Inflammatory macrophage treated with lipopolysaccharide for 1 hour (primary cell): ENCODE results near the gene GLP2R.
A peak's percentile ranks its signal among the peaks of the same experiment; 100 is the strongest.

Source experiments
- DNase-seq, 2 donors: peaks; one replicate each; pipeline ENCODE4 v3.0.0-alpha.2; 2020 to 2022

The GLP2R gene

GRCh38 chr17:9925457-9925856 lies 99.7 kb downstream of the GLP2R start:
- no peak for DNase-seq

DNA sequence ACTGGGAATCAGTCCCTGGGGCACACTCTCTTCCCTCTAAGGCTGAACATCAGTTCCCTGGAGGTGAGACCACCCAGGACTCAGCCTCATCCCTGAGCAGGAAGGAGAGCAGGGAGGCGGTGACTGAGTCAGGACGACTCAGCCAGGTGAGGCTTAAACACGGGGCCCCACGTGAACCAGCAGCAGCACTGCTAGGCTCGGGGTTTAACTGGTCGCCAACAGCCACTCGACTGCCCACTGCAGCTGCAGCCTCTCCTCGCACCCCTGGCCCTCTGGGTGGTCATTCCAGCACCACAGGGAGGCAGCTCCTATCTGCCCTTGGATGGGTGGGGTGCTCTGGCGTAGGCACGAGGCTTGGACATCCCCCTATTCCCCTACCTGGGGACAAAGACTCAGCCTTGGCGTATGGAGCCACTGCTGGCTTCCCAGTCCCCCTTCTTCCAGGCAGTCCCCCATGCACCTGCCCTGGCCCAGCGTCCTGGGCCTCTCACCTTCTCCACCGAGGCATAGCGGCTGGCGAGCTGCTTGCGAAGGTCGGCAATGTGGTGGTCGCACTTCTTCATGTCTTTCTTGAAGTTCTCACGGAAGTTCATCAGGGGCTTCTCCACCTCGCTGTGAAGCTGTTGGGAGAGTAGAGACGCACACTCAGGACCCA lies 100.6 kb downstream of the GLP2R start:
- DNase-seq, result no peak

DNA sequence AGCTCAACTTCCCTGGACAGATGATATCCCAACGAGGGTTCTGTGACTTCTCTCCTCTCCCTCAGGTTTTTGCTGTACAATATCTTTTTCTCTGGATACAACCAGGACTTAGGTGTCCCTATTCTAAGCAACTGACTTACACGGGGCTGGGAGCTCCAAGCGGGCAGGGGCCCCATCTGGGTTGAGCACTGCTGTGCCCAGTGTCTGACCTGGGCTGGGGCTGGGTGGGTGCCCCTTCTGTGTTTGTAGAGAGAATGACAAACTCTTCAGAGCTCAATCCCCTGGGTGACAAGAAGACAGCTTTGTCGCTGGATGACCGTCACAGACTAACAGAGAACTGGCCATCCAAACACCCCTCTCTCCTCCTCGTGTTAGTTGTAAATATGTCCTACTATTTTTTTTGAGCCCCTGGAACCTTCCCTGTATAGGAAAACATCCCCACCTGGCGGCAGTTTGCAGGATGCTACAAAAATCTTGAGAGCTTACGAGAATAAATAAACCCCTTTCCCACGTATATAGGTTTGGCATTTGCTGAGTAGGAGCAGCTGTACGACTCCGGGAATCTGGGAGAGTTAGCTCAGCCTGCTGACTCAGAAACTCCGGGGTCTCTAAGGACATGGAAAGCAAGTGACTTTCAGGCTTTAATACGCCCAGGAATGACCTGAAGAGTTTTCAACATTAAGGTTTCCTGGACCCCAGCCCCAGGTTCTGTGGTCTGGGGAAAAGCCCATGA lies 103.0 kb downstream of the GLP2R start:
- DNase-seq, result no peak

GRCh38 chr17:9929871-9930270 lies 104.1 kb downstream of the GLP2R start:
- no peak for DNase-seq

DNA sequence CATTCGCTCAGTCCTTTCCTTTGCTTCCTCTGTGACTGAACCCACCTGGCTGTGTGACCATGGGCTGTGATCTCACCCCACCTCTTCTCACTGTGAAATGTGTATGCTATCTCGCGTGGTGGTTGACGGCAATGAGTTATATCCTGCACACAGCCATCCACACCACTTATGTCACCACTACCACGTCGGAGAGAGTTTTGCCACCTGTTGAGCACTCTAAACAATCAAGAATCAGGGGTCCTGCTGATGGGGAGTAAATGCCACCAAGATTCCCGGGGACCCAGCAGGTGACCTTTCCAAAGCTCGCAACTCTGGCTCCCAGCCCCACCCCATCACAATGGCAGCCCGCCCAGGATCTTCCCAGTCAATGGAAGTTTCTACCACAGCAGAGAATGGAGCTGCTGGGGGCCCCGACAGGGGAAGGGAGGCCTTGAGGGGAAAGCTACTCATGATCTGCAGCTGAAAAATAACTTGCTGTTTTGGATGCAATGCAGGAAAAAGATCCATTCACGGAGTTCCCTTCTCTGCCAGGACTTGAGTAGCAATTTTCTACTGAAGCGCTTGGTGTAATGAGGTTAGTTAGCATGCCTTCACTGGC lies 105.5 kb downstream of the GLP2R start:
- no peak for DNase-seq

DNA sequence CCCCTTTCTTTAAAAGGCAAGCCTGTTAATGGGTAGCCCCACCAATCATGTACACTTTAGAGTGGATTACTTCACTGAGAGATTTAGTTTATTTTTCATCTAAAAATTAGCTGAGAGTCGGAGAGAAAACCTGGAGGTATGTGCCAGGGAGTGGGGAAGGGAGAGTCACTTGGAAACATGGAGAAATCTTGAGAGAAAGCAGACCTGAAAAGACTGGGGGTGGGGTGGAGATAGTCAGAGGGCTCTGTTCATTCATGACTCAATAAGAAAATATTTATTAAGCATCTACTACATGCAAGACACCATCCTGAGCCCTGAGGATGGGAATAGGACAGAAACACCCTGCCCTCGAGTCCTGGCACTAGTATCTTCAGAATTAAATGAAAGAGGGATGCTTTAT lies 106.8 kb downstream of the GLP2R start:
- no peak for DNase-seq

GRCh38 chr17:9934331-9934730 lies 108.6 kb downstream of the GLP2R start:
- no peak for DNase-seq

- DNase-seq, result no peak
Measured at GRCh38 chr17:9935408-9935807, 109.7 kb downstream of the GLP2R start.

DNA sequence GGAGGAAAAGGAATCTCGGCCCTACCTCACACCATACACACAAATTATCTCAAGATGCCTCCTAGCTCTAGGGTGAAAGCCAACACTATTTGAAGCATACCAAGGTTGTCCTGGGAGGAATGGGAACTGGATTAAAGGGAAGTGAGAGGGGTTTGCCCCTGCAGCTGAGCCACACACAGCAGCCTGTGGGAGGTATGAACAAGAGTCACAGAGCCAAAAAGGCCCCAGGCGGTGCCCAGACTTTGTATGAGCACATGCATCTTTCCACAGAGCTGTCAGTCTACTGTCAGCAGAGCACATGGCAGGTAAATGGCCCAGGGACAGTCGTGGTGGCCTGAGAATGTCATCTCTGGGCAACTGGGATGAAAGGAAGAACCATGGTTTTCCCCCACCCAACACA lies 110.4 kb downstream of the GLP2R start:
- peak; percentile 58 to 88 for DNase-seq

DNA sequence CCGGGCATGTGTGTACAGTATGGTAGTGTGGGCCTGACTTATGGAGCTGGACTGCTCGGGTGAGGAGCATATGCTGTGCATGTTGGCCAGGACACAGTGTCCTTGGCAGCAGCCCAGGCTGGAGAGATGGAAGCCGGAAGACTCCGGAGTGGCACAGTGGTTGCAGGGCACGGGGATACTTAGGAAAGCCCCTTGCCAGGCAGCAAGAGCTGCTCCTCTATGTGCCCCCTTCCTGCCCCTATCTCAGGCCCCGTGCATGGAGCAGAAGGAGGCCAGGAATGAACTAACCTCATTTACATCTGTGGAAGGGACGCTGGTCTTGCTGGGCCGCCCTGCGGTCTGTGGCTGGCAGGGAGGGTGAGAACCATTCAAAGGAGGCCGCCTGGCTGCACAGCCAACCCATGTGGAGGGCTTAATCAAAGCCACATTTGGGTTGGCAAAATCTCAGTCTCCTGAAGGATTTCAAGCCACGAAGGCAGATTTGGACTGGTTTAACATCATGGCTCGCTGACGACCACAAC lies 111.6 kb downstream of the GLP2R start:
- no peak for DNase-seq

DNA sequence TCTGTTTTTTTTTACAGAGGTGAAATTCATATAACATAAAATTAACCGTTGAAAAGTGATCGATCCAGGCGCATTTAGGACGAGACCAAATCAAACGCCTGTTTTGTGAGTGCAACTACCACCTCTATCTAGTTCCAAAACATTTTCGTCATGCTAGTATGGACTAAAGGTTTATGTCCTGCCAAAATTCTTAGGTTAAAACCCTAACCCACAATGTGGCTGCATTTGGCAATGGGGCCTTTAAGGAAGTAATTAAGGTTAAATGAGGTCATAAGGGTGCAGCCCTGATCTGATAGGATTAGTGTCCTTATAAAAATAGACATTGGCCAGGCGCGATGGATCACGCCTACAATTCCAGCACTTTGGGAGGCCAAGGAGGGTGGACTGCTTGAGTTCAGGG lies 112.2 kb downstream of the GLP2R start:
- no peak for DNase-seq

- DNase-seq, result no peak
Measured at GRCh38 chr17:9938764-9939163, 113.0 kb downstream of the GLP2R start.

DNA sequence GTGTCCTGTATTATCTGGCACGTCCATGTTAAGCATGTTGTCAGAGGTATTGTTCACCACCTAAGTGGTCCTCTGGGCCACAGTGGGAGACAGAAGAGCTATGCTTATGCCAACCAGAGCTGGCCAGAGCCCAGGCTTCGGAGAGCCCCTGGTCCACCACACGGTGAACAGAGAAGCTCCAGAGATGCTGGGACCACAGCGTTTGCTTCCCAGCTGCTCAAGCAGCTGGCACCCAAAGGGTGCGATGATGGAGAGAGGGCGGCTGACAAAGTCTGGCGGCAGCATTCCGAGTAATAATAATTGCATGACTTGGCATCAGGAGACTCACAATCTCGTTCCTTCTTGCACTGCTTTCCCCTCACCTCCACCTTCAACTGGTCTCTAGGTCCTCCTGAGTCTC lies 115.1 kb downstream of the GLP2R start:
- no peak for DNase-seq

DNA sequence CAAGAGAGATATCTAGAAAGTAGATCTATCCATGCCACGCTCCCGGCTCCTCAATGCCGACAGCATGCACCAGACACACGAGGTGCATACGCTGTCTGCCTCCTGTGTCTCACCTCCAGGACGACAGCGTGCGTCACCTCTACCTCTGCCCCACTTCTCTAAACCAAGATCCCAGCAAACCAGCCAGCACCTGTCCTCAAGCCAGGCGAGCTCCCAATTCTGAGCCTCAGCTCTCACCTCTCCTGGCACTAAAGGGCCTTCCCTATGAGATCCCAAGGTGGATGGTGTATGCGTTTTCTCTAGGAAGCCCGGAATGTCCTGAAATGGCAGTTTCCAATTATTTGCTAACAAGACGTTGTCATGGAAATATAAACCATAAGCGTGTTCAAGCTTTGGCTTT lies 115.6 kb downstream of the GLP2R start:
- DNase-seq, result no peak
